ENCODE measurements around the gene TNRC6C. TPM values are rescaled to one million over a fixed set of nuclear protein-coding genes. Genes with fewer than 3 reads are reported as not detected.

The TNRC6C gene
- total and polyA plus RNA-seq, 2 of the 13 experiments (the other 11 are each of a cell fraction or from before 2014, with no cell fraction given), result 0.66 to 4.9 TPM

- TF ChIP-seq GRHL1 (CRISPR knock-in tag; conservative IDR thresholded peaks at IDR 0.05) (no peak), PLRG1 (conservative IDR thresholded peaks at IDR 0.05) (no peak), HMG20B (CRISPR knock-in tag; conservative IDR thresholded peaks at IDR 0.05) (no peak), MED8 (CRISPR knock-in tag; IDR thresholded peaks at IDR 0.05; ENCODE audit: insufficient replicate concordance) (peak; percentile 22), SP2 (CRISPR knock-in tag; IDR thresholded peaks at IDR 0.05) (no peak), ZBTB21 (CRISPR knock-in tag; IDR thresholded peaks at IDR 0.05) (no peak), PHF8 (CRISPR knock-in tag; IDR thresholded peaks at IDR 0.05) (no peak), ZNF850 (CRISPR knock-in tag; conservative IDR thresholded peaks at IDR 0.05) (no peak), SNAPC5 (CRISPR knock-in tag; IDR thresholded peaks at IDR 0.05; ENCODE audit: borderline replicate concordance) (no peak), MLLT10 (CRISPR knock-in tag; IDR thresholded peaks at IDR 0.05) (no peak), HDAC6 (IDR thresholded peaks at IDR 0.05; ENCODE audit: low read depth, low read length) (no peak), ZNF740 (CRISPR knock-in tag; IDR thresholded peaks at IDR 0.05) (no peak)
Observed at GRCh38 chr17:78131172-78132083, 172.9 kb downstream of the TNRC6C start (continued).
